ENCODE data around the gene XPR1.

DNA sequence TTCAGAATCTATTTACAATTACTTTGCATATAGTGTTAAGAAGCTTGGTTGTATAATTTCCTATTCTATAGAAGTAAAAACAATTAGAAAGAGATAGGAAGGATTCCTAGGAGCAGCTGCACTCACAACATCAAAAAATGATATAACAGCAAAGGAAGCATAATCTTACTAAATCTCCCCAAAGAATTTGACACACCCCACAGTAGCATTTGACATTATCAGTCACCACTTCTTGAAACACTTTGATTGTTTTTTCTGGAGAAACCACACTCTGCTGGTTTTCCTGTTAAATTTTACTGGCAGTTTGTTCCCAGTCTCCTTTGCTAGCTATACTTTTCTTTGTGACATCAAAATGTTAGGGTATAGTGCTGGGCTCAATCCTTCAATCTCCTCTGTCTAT lies 180.1 kb downstream of the XPR1 start:
- TF ChIP-seq, protein P1, sequence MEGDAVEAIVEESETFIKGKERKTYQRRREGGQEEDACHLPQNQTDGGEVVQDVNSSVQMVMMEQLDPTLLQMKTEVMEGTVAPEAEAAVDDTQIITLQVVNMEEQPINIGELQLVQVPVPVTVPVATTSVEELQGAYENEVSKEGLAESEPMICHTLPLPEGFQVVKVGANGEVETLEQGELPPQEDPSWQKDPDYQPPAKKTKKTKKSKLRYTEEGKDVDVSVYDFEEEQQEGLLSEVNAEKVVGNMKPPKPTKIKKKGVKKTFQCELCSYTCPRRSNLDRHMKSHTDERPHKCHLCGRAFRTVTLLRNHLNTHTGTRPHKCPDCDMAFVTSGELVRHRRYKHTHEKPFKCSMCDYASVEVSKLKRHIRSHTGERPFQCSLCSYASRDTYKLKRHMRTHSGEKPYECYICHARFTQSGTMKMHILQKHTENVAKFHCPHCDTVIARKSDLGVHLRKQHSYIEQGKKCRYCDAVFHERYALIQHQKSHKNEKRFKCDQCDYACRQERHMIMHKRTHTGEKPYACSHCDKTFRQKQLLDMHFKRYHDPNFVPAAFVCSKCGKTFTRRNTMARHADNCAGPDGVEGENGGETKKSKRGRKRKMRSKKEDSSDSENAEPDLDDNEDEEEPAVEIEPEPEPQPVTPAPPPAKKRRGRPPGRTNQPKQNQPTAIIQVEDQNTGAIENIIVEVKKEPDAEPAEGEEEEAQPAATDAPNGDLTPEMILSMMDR (optimal IDR thresholded peaks at IDR 0.05 in 1 of 3, IDR thresholded peaks at IDR 0.05 in 1 of 3, conservative IDR thresholded peaks at IDR 0.05 in 1 of 3; ENCODE audit: extremely low read depth in 1 of 3, insufficient read depth in 2 of 3, low read length in 3 of 3): no peak
- TF ChIP-seq EZH2 (IDR thresholded peaks at IDR 0.05; ENCODE audit: low read length): no peak

Measured in keratinocyte (primary cell).